ENCODE data around the gene SLC6A8.
"Not testable (repeated sequence)": the region's sequence is repeated elsewhere in the genome, so short reads cannot be mapped to it uniquely, and the experiment has no call there.

Gene SLC6A8

GRCh38 chrX:153703036-153703370, 15.3 kb downstream of the SLC6A8 start:
- Histone ChIP-seq H2AFZ (ENCODE audit: low read depth) (no peak overlapping the region), H3K4me1 (ENCODE audit: low read depth, poor library complexity, severe bottlenecking) (no peaks in the 10 kb centered on the region), H3K9ac (no peak overlapping the region), H3K27me3 (ENCODE audit: insufficient read depth, low read depth) (no peaks in the 10 kb centered on the region), H3K79me2 (ENCODE audit: insufficient read depth, low read depth) (no peaks in the 10 kb centered on the region), H3K4me3 (IDR thresholded peaks at IDR 0.05; ENCODE audit: insufficient read depth, low read depth, low read length) (no peak overlapping the region), H4K20me1 (ENCODE audit: insufficient read depth) (no peaks in the 10 kb centered on the region), H3K27ac (no peak overlapping the region), H3K4me2 (no peak overlapping the region), H3K36me3 (ENCODE audit: insufficient read depth) (no peaks in the 10 kb centered on the region)
- TF ChIP-seq CTCF (conservative IDR thresholded peaks at IDR 0.05; ENCODE audit: low read depth, low read length), result no peak

GRCh38 chrX:153704021-153704526, 16.3 kb downstream of the SLC6A8 start:
- Histone ChIP-seq H3K4me1 (ENCODE audit: low read depth, poor library complexity, severe bottlenecking) (no peaks in the 10 kb centered on the region), H3K36me3 (ENCODE audit: insufficient read depth) (no peaks in the 10 kb centered on the region), H4K20me1 (ENCODE audit: insufficient read depth) (no peaks in the 10 kb centered on the region), H3K27ac (no peak overlapping the region), H3K4me2 (no peak overlapping the region), H3K27me3 (ENCODE audit: insufficient read depth, low read depth) (no peaks in the 10 kb centered on the region), H3K79me2 (ENCODE audit: insufficient read depth, low read depth) (no peaks in the 10 kb centered on the region), H3K4me3 (IDR thresholded peaks at IDR 0.05; ENCODE audit: insufficient read depth, low read depth, low read length) (no peak overlapping the region), H3K9ac (no peak overlapping the region), H2AFZ (ENCODE audit: low read depth) (no peak overlapping the region)
- no peak for TF ChIP-seq CTCF (conservative IDR thresholded peaks at IDR 0.05; ENCODE audit: low read depth, low read length)

- not testable (repeated sequence) for H3K4me3 ChIP-seq (IDR thresholded peaks at IDR 0.05; ENCODE audit: insufficient read depth, low read depth, low read length); H3K27me3 ChIP-seq (ENCODE audit: insufficient read depth, low read depth); H3K79me2 ChIP-seq (ENCODE audit: insufficient read depth, low read depth); H3K4me2 ChIP-seq; H4K20me1 ChIP-seq (ENCODE audit: insufficient read depth); H3K9ac ChIP-seq; H2AFZ ChIP-seq (ENCODE audit: low read depth); H3K27ac ChIP-seq; H3K36me3 ChIP-seq (ENCODE audit: insufficient read depth); H3K4me1 ChIP-seq (ENCODE audit: low read depth, poor library complexity, severe bottlenecking)
Observed at GRCh38 chrX:153704631-153705402, 17.1 kb downstream of the SLC6A8 start.

- H3K4me3 ChIP-seq (IDR thresholded peaks at IDR 0.05; ENCODE audit: insufficient read depth, low read depth, low read length); H3K27me3 ChIP-seq (ENCODE audit: insufficient read depth, low read depth); H3K4me2 ChIP-seq; H4K20me1 ChIP-seq (ENCODE audit: insufficient read depth); H3K36me3 ChIP-seq (ENCODE audit: insufficient read depth); H3K79me2 ChIP-seq (ENCODE audit: insufficient read depth, low read depth); H3K27ac ChIP-seq; H3K9ac ChIP-seq; H3K4me1 ChIP-seq (ENCODE audit: low read depth, poor library complexity, severe bottlenecking); H2AFZ ChIP-seq (ENCODE audit: low read depth): not testable (repeated sequence)
Observed at GRCh38 chrX:153705403-153706060, 17.8 kb downstream of the SLC6A8 start.

- H3K27me3 ChIP-seq (ENCODE audit: insufficient read depth, low read depth), result no peaks in the 10 kb centered on the region
- H2AFZ ChIP-seq (ENCODE audit: low read depth), result no peak overlapping the region
- H3K4me1 ChIP-seq (ENCODE audit: low read depth, poor library complexity, severe bottlenecking), result no peaks in the 10 kb centered on the region
- H3K9ac ChIP-seq, result no peak overlapping the region
- H3K36me3 ChIP-seq (ENCODE audit: insufficient read depth), result no peaks in the 10 kb centered on the region
- no peak for TF ChIP-seq CTCF (conservative IDR thresholded peaks at IDR 0.05; ENCODE audit: low read depth, low read length)
- H4K20me1 ChIP-seq (ENCODE audit: insufficient read depth), result no peaks in the 10 kb centered on the region
- H3K4me3 ChIP-seq (IDR thresholded peaks at IDR 0.05; ENCODE audit: insufficient read depth, low read depth, low read length), result no peak overlapping the region
- no peak overlapping the region for H3K4me2 ChIP-seq
- H3K79me2 ChIP-seq (ENCODE audit: insufficient read depth, low read depth), result no peaks in the 10 kb centered on the region
- no peak overlapping the region for H3K27ac ChIP-seq
Observed at GRCh38 chrX:153706799-153707198, 19.1 kb downstream of the SLC6A8 start.

All from KMS-11 (cell line).